GM19438 (cell line): Measurements from ENCODE around the gene ZFYVE16.
"Not testable (repeated sequence)": the region's sequence is repeated elsewhere in the genome, so short reads cannot be mapped to it uniquely, and the experiment has no call there.

Source experiments
- ATAC-seq: cut with Tn5 transposase; IDR thresholded peaks from one replicate; pipeline ENCODE4 v1.9.1; 2021; ENCODE audit warnings: low read depth; ENCODE audit not compliant: unreplicated experiment

ZFYVE16 gene

GRCh38 chr5:80407735-80408483 lies at the start of gene ZFYVE16:
TSS of gene ZFYVE16 (plus strand) at chr5:80408064. CDS start at chr5:80434148, 26,084 bp downstream.
- ATAC-seq: peak; percentile 88

DNA sequence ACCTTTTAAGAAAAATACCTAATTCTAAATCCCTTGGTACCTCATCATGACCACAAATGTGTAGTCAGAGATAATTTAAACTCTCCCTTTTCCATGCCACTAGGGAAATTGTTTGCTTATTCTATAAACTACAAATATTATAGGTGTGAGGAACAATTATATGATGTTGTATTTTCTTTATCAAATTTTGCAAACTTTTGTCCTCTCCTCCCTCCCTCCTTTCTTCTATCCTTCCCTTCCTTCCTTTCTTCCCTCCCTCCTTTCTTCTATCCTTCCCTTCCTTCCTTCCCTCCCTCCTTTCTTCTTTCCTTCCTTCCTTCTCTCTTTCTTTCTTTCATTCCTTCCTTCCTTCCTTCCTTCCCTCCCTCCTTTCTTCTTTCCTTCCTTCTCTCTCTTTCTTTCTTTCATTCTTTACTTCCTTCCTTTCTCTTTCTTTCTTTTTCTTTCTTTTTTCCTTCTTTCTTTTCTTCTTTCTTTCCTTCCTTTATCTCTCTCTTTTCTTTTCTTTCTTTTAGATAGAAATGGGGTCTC lies 46.9 kb upstream of the ZFYVE16 start:
- no peak for ATAC-seq

DNA sequence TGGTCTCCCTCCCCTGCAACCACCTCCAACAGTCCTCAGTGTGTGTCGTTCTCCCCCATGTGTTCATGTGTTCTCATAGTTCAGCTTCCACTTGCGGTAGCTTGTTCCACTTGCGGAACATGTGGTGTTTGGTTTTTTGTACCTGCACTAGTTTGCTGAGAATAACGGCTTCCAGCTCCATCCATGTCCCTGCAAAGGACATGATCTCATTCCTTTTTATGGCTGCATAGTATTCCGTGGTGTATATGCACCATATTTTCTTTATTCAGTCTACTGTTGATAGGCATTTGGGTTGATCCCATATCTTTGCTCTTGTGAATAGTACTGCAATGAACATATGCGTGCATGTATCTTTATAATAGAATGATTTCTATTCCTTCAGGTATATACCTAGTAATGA lies 43.0 kb upstream of the ZFYVE16 start:
- no peak for ATAC-seq

DNA sequence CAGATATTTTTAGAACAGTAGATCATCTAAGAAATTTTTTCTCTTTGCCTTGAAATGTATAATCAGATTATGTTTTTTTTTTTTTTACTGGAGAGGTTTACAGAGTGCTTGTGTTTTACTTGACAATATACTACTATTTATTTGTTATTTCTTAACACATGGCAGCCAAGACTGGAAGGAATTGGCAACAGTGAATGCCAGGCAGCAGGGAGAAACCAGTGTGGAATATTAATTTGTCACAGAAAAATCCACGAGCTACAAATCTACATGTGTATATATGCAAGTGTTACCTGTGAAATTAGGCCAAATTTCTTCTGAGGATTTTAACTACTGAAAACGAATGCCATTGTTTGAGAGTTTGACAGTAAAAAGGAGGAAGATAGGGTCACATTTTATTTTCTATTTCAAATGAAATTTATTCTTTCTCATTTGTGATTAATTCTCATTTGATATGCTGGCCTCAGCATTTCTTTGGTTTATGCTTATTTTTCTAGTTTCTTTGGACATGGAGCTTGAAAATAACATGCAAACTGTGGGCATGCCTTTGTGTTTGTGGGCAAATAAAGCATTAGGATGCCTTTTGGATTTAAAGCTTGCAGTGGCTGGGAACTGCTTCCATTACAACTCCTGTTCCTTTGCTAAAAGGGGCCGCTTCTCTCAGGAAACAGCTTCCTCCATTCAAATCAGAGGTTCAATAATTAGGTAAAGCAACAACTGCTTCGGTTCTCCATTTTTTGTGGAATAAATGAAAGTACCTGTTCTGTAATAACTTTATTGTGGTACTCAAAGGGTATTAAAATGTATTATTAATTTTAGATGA lies 39.0 kb upstream of the ZFYVE16 start:
- ATAC-seq: no peak

DNA sequence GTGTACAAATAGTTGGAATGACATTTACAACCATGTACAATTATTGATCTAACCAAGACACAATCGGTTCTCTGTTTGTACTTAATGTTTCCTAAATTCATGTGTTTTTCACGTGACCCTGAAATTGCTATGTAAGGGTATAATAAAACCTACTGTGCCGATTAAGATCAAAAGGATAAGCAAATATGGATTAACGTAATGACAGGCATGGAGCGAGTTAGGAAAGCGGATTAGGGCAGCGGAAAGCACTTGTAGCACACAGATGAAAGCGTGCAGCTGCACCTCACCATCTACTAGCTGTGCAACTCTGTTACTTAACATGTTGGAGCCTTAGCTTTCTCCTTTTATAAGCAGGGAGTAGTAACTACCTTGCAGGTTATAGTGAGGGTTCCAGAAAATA lies 38.3 kb upstream of the ZFYVE16 start:
- ATAC-seq: no peak

- ATAC-seq: no peak
These were observed 37.5 kb upstream of the ZFYVE16 start for GRCh38 chr5:80370390-80370789.

- ATAC-seq: no peak
These were observed 35.1 kb upstream of the ZFYVE16 start for GRCh38 chr5:80372780-80373179.

DNA sequence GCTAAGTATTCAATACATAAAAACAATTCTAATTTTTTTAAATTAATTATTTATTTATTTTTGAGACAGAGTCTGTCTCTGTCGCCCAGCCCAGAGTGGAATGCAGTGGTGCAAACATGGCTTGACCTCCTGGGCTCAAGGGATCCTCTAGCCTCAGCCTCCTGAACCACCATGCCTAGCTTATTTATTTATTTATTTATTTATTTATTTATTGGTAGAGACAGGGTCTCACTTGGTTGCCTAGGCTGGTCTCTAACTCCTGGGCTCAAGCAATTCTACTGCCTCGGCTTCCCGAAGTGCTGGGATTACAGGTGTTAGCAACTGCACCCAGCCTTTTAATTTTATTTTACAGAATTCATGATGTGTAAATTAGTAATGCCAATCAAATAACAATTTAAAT lies 33.7 kb upstream of the ZFYVE16 start:
- no peak for ATAC-seq

GRCh38 chr5:80376557-80376956 lies 31.3 kb upstream of the ZFYVE16 start:
- no peak for ATAC-seq

DNA sequence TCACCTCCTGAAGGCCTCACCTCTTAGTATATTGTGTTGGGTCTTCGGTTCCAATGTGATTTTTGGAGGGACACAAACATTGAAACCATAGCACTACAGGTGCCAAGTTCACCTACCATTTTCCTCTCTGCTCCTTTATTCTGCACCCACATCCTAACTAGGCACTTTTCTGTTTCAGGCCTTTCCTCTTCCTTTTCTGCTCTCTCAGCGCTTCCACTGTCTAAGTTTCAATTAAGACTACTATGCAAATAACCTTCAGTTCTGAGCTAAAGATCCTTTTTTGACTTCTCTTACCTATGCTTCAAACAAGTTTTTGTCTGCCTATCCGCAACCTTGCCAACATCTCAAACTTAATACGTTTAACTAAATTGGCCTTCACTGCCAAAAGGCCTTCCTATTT lies 25.4 kb upstream of the ZFYVE16 start:
- no peak for ATAC-seq

DNA sequence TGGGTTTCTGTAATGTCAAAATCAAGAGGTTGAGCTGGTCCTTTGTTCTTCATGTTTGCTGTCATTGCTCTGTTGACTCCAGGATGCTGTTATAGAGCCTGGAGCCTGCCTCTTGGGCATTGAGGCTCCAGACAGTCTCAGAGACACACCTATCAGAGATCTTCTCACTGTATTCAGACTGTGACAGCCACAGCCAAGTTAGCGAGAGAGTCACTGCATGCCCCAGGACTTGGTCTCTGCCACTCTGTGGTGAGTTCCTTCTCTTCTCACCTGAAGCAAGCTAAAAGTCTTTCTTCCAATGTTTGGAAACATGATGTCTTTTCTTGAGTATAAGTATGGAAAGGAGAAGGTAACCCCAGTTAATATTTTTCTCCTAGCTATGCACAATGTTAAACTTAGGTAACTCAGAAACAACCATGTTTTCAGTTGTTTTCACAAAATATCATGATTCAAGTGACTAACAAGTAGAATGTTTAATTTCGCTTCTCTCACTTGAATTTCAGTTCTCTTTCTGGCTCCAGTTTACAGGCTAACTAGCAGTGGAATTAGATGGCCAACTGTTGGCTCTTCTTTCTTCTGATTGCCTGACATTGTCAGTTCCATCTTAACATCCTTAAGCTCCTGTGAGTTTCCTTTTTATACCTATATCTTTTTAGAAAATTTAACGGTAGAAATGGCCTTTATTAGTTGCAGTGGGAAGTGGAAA lies 20.6 kb upstream of the ZFYVE16 start:
- no peak for ATAC-seq

DNA sequence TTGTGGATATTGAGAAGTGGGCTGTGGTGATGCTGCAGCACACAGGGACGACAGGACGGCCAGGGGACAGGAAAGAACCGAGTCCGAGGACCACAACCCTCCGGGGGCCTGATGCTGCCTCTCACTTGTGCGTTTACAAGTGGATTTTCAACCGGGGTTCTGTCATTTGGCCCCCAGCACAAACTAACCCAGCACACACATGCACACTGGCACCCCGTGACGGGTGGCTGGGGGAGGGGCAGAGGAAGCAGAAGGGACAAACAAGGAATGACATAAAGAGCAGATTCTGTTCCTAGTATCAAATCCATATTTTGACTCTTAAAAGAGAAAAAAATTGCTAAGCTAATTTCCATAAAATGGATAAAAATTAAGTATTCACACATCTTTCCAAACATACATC lies 18.3 kb upstream of the ZFYVE16 start:
- no peak for ATAC-seq

DNA sequence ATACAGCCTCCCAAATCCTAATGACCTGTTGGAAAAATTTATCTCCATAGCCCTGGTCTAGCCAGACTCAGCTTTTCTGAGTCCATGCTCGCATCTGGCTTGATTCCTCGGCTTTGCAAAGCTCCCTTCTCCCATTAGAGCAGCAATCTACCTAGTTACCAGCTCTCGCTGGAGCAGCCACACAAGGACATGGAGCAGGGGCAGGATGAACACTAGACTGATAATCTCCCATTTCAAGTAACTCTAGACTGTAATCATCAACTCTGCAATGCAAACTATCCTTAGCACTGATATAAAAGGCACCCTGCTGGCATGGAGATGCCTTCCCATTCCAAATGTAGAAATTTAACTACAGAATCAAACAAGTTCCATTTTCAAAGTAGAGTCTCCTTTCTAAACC lies 17.5 kb upstream of the ZFYVE16 start:
- ATAC-seq: not testable (repeated sequence)

- ATAC-seq: not testable (repeated sequence)
These were observed 16.6 kb upstream of the ZFYVE16 start for GRCh38 chr5:80391267-80391666.

DNA sequence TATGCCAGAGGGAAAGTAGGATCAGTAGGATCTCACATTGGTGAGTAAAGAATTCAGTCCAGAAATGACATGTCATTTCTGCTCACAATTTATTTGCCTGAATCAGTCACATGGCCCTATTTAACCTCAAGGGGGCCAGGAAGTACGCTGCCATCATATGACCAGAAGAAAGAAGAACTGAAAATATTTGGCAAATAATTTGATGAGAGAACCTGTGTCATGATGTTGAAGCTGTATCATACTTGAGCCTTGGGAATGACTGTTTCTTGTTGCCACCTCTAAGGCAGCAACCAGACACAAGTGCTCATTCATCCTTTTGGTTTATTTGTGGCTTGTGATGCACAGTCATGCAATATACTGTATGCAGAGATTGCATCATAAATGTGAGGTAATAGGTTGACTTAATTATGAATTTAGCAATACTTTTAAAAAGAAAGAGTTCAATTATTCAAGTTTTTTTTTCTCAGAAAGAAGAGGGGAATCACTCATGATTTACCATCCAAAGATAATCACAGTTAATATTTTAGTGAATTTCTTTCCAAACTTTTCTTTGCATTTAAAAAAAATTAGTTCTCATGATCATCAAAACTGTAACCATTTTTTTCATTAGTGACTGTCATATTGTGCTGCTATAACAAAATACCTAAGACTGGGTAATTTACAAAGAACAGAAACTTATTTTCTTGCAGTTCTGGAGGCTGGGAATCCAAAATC lies 8.2 kb upstream of the ZFYVE16 start:
- ATAC-seq: no peak

DNA sequence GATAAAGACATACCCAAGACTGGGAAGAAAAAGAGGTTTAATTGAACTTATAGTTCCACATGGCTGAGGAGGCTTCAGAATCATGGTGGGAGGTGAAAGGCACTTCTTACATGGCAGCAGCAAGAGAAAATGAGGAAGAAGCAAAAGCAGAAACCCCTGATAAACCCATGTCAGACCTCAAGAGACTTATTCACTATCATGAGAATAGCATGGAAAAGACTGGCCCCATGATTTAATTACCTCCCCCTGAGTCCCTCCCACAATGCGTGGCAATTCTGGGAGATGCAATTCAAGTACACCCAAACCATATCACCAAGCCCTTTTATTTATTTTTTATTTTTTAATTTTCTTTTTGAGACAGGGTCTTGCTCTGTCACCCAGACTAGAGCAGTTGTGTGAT lies 7.5 kb upstream of the ZFYVE16 start:
- not testable (repeated sequence) for ATAC-seq

DNA sequence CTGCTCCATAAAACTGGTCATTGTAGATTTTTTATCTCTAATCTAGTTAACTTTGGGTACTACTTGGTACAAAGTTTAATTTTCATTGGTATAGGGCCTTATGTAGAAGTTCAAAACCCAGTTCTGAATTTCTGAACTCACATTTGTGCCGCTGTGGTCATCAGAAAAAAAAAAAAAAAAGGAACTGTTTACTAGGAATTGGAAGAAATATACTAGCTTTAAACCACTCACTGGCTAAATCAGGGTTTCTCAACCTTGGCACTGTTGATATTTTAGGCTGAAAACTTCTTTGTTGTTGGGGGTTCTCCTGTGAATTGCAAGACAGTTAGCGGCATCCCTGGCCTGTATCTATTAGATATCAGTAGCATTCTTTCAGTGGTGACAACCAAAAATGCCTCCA lies 4.1 kb upstream of the ZFYVE16 start:
- ATAC-seq: no peak

- peak; percentile 36 for ATAC-seq
These were observed 707 bp upstream of the ZFYVE16 start for GRCh38 chr5:80406980-80407734.

DNA sequence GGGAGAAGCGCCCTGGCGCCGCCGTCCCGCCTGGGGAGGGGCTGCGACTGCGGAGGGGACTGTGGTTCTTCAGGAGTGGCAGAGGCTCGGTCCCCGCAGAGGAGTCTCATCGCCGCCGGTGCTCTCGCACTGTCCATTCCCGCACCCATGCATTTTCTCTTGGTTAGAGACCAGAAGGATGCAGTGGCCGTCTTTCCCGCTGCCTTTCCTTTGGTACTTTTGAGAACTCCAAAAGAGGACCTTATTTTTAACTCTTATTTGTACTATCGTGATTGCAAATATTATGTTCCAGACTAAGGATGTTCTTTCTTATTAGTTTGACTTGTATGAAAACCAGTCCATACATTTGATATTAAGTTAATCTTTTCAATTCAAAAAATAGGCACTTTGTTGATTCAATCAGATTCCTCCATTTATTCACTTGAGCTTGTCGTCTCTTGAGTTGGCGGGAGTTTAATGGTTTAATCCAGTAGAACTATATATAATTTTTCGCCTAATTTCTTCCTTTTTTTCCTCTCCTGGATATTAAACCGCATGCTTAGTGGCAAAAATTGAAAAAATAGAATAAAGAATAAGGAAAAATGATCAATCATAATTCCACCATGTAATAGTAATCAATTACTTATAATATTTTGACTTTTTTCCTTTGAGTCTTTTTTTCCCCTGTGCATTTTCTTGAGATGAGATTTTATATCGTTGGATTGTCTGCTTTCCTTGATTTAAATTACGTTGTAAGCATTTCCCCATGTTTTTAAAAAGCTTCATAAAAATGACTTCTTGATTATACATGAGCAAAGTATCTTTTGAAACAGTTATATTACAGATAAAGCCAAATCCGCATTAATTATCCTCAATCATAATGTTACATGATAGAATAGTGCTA lies 861 bp downstream of the ZFYVE16 start:
- ATAC-seq: no peak
